PC-9 (cell line): ENCODE measurements around the gene SPIRE2. TPM values are rescaled to one million over a fixed set of nuclear protein-coding genes. Genes with fewer than 3 reads are reported as not detected.

Experiments used
- total RNA-seq: library from RNA; stranded (reverse); gene quantifications from 2 replicates; pipeline ENCODE4 v1.2.3, GENCODE V29; 2021

Gene SPIRE2
- total RNA-seq, 1 experiment from 2014 or later = 34.5 TPM

Other genes with a start within 250 kb of the SPIRE2 start
- gene DPEP1, start 214.8 kb upstream of the SPIRE2 start, total RNA-seq = not detected in 2 replicates
- gene CHMP1A, start 170.8 kb upstream of the SPIRE2 start, total RNA-seq = 151 and 237 TPM in 2 replicates
- 21.0 and 25.6 TPM in 2 replicates for gene SPATA33, start 170.6 kb upstream of the SPIRE2 start, total RNA-seq
- gene CDK10, start 141.8 kb upstream of the SPIRE2 start, total RNA-seq = 76.6 and 110 TPM in 2 replicates
- 15.3 and 23.8 TPM in 2 replicates for gene SPATA2L, start 126.8 kb upstream of the SPIRE2 start, total RNA-seq
- gene VPS9D1, start 107.6 kb upstream of the SPIRE2 start, total RNA-seq = 15.2 and 20.4 TPM in 2 replicates
- gene ZNF276, start 106.9 kb upstream of the SPIRE2 start, total RNA-seq = 28.8 and 32.0 TPM in 2 replicates
- 61.6 and 79.9 TPM in 2 replicates for gene FANCA, start 11.8 kb upstream of the SPIRE2 start, total RNA-seq
- 298 and 347 TPM in 2 replicates for gene TCF25, start 45.1 kb downstream of the SPIRE2 start, total RNA-seq
- gene MC1R, start 90.4 kb downstream of the SPIRE2 start, total RNA-seq = 34.3 and 45.2 TPM in 2 replicates
- 79.6 and 105 TPM in 2 replicates for gene TUBB3, start 94.9 kb downstream of the SPIRE2 start, total RNA-seq
- 59.6 and 66.9 TPM in 2 replicates for gene DEF8, start 120.3 kb downstream of the SPIRE2 start, total RNA-seq
- 32.4 and 35.8 TPM in 2 replicates for gene DBNDD1, start 191.0 kb downstream of the SPIRE2 start, total RNA-seq
- gene PRDM7, start 248.9 kb downstream of the SPIRE2 start, total RNA-seq = not detected in 2 replicates